HK-2 (cell line): ENCODE measurements around the gene S100A14.
"Not testable (repeated sequence)": the region's sequence is repeated elsewhere in the genome, so short reads cannot be mapped to it uniquely, and the experiment has no call there.

Experiments
- DNase-seq: peaks from one replicate; pipeline ENCODE4 v3.0.0-alpha.2; 2018; ENCODE audit not compliant: unreplicated experiment

The S100A14 gene

DNA sequence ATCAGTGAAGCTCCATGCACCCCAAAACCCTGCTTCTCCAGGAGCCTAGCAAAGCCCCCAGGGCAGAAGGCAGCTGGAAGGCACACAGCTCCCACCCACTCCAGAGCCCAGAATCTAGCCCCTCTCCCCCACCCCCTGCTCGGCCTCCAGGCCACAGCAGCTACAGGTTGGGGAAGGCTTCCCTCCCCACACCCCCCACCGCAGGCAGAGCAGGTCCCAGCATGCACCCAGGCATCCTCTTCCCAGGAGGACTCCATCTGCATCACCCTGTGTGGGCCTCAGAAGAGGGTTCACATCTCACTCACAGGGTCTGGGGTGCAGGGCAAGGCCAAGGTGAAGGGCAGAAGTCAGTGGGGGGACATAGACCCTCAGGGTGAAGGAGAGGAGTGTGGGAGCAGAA, 719 bp downstream of the S100A14 start:
- no peak for DNase-seq

DNA sequence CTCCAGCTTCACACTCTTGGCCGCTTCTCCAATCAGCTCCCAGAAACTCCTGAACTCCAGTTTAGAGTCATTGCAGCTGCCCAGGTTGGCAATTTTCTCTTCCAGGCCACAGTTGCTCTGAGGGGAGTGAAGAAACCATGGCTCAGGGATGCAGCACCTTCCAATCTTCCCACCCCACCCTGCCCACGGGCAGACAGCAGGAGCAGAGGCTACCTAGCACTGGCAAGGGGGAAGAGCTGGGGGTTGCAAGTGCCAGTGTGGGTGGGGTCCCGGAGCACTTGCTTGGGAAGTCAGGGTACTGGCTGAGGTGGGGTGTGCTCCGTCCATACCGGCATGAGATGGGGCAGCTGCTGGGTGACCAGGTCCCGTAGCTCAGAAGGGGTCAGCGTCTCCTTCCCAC, 1.2 kb downstream of the S100A14 start:
- no peak for DNase-seq

DNA sequence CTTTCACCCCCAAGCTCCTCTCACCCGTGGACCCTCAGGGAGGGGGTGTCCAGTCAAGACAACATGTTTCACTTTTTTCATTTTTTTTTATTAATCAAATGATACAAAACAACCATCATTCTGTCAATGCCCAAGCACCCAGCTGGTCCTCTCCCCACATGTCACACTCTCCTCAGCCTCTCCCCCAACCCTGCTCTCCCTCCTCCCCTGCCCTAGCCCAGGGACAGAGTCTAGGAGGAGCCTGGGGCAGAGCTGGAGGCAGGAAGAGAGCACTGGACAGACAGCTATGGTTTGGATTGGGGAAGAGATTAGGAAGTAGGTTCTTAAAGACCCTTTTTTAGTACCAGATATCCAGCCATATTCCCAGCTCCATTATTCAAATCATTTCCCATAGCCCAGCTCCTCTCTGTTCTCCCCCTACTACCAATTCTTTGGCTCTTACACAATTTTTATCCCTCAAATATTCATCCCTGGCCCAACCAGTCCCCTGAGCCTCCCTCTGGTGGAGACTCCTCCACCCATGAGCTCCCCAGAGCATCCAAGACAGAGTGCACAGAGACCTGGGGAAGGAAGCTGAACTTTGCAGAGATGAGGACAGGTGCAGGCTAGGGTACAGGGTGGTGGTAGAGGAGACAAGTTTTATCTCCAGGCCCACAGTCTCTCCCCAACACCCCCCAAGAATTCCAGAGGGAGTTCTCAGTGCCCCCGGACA, 1.8 kb downstream of the S100A14 start:
- no peak for DNase-seq

DNA sequence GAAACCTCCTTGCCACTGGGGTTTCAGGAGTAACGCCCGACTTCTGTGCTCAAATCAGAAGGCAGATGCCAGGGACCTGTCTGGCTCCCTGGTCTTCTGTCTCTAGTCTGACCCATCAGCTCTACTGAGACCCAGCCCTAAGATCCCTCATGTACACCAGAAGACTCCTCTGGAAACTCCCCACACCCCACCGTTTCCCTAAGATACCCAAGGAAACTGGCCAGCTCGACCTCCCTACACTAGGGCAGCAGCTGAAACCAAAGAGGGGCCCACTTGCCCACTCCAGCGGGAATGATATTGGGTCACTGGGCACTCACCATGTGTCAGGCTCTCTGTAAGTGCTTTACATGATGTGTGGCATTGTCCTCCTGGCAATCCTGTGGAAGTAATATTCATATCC, 2.7 kb downstream of the S100A14 start:
- no peak for DNase-seq

DNA sequence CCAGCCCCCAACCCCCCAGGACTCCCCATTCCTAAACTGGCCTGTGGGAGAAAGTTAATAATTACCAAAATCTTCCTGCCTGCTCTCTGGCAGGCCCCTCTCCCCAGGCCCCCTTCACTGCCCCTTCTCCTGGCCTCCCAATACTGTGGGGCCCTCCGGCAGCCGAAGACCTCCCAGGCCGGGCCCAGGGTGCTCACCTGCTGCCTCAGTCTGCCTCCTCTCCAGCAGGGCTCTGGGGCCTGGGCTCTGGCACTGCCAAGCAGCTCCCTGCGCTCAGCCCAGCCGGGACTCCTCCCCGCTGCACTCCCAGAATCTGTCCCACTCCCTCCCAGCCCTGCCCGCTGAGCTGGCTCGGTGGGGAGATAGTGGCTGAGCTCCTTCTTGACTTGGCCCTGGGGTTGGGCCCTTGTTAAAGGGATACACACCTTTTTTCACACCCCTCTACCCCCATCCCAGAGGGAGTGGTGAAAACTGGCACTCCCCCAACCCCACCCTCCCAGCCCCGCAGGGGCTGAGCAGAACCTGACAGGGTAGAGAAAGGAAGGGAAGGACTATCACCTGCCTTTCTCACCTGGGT, 3.3 kb downstream of the S100A14 start, which contains the start of gene S100A16:
S100A16 (minus strand) TSS at position 383 of the 577 bp plus-strand sequence. CDS start 4,986 bp downstream, outside the sequence.
- DNase-seq, result peak; percentile 81

DNA sequence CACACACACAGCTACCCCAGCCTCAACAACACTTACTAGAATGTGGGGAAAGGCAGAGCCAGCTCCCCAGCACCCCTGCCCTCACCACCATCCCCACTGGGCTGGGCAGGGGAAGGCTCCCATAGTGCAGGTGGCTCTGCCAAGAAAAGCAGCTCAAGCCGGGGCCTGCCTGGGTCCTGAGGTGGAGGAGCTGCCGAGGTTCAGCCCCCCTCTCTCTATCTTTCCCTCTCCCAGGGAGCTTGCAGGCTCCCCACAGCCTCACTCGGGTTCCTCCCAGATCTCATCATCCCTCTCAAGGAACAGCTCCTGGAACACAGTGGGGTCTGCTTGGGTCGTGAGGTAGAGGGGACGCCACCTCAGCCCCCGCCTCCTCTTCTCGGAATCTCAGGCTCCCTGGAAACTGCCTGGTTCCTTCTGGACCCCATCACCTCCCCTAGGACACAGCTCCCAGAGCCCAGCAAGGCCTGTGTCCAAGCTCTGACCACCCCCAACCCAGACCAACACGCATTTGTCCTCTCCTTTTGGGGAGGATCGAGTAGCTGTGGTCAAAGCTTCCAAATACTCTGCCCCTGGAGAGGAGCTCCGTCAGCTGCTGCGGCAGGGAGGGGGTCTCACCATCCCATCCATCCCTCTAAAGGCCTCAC, 3.9 kb downstream of the S100A14 start:
- no peak for DNase-seq

DNA sequence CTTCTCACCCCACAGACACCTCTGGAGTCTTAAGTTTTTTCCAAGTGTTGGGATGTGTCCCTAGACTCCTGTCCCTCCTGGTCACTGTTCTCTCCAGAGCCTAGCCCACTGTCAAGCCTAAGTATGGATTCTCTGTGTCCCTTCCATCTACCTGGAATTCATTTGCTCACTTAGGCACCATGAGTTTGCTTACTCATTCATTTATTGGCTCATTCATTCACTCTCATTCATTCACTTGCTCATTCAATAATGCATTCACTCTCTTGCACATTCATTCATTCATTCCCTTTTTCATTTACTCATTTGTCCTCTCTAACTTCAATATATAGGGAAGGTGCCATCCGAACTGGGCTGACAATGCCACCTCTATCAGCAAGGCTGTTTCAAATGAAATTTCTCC, 4.8 kb downstream of the S100A14 start:
- no peak for DNase-seq

DNA sequence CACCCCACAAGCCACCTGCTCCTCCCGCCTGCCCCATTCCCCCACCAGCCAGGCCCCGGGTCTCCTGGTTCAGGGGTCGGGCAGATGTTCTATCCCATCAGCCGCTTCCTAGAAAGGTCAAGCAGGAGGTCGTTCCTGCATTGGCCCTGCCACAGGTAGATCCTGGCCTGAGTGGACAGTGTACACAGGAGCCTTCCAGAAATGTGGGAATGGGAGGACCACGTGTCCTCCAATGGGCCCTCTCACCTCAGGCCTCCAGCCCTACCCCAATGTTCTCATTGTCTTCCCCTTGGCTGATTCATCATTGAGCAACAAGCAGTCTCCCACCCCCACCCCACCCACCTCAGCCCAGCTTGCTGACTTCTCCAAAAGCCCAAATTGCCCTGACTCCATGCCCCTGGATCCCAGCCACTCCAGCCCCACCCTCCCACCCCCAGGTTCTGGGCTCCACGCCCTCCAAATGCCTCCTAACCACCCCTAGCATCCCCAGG, 5.3 kb downstream of the S100A14 start:
- no peak for DNase-seq

DNA sequence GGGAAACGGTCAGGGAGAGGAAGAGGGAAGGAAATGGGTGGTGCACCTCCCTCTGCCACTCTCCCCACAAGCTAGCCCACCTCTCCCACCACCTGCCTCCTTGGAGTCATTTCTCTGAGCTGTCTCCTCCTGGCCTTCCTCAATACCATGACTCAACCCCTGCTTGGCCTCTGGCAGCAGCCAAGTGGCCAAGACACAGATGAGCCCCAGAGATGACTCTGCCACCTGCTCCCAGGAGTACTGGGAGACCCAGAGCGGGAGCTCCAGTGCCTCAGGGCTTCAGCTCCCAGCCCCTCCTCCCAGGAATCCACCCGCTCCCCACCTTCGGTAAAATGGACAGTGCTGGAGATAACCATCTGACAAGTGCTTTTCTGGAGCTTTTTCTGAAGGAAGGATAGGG, 5.8 kb downstream of the S100A14 start:
- no peak for DNase-seq

DNA sequence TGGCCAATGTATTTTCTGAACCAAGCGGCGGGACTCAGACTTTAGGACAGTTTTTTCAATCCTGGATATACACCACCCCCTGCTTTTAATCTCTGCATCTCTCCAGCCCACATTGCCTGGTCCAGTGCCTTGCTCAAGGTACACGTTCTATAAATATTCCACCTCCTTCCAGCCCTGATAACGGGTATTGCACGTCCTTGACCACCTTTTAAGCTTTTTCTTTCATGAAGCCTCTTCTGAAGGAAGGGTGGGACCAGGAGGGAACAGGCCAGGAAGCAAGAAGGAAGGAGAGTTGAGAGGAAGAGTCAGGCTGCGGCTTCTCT, 6.6 kb downstream of the S100A14 start:
- no peak for DNase-seq

DNA sequence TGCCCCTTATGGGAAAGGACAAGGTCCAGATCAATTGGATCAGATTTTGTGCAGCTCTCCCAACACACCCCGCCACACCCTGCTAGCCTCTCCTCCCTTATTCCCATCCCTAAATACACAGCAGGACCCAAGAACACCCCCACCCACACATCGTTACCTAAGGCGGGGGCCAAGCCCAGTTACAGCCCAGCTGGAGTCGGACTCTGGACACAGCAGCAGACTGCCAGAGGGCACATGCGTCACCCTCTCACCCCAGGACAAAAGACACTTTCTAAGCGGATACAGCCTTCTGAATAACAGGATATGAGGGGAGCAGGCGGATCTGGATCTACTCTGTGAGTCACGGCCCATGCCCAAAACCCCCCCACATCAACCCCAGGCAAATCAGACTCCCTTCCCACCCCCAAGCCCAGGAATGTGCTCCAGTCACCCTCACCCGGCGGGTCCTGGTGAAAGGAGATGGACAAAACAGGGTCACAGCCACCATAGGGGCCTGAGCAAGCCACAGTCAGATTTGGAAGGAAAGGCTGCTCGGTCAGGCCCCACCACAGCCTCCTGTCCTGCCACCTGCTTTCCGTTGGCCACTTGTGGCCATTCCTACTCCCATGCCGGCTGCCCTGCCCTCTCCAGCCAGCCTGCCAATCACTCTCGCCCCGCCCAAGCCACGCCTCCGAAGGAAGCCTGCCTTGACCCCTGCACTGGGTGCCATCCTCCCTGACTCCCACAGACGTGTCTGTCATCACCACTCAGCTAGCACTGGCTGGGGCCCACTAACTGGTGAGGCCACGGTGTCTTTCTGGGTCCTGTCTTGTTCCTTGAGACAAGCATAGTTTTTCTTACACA, 7.2 kb downstream of the S100A14 start:
- DNase-seq, result peak; percentile 93

DNA sequence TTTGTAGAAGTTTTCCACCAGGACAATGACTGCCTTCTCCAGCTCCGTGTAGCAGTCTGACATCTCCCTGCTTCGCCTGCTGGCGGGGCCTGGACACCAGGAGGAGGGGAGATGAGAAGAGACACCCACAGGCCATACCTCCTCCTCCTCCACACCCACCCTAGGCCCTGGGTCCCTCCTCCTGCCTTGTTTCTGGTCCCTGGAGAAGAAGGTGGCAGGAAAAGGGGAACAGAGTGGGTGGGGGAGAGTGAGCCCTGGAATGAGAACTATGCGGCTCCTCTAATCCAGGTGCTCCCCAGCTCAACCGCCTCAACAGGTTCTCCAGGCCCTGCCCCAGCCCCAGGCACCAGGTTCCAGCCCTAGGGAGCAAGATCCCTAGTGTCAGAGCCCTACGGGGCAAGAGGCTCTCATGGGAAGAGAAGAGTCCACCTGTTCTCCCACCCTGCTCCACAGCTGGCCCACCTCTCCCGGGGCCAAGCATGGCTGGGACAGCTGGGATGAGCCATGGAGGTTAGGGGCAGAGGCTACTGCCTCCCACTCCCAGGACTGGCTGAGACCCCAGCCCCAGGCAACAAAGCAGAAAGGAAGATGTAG, 7.9 kb downstream of the S100A14 start:
- no peak for DNase-seq

DNA sequence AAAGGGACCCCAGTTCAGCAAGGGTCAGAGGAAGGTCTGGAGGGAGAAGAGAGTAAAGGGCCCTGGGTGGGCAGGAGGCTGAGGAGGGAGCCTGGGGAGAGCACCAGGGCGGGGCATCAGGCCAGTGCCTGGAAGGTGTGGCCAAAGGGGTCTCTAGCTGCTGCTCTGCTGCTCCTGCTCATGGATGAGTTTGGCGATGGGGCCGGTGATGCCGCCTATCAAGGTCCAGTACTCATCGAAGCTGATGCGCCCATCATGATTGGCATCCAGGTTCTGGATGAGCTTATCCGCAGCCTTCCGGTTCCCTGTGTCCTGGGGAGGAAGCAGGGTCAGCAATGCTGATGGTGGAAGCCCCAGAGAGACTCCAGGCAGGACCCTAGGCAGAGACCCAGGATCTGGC, 8.7 kb downstream of the S100A14 start:
- DNase-seq, result no peak

DNA sequence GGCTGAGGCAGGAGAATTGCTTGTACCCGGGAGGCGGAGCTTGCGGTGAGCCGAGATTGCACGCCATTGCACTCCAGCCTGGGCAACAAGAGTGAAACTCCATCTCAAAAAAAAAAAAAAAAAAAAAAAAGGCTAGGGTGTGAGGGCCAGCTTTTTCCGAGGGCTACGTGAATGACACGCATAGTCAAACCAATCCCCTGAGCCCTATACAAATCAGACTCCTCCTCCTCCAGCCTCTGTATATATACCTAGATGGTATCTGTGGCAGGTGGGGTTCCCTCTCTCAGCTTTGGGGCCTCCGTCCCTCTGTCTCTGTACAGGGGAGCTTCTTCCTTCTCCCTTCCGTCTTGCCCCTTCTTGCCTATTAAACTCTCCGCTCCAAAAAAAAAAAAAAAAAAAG, 9.9 kb downstream of the S100A14 start:
- no peak for DNase-seq

DNA sequence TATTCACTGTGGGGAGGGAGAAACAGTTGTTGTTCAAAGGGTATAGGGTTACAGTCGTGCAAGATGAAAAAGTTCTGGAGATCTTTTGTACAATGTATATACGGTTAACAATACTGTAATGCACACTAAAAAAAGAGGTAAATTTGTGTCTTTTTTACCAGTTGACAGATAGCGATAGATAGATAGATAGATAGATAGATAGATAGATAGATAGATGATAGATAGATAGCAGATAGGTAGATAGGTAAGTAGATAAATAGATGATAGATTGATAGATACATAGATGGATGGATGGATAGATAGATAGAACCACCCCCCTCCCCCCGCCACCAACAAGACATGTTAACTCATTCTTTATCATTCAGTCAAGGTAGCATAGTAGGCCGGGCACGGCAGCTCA, 13.4 kb downstream of the S100A14 start:
- no peak for DNase-seq

DNA sequence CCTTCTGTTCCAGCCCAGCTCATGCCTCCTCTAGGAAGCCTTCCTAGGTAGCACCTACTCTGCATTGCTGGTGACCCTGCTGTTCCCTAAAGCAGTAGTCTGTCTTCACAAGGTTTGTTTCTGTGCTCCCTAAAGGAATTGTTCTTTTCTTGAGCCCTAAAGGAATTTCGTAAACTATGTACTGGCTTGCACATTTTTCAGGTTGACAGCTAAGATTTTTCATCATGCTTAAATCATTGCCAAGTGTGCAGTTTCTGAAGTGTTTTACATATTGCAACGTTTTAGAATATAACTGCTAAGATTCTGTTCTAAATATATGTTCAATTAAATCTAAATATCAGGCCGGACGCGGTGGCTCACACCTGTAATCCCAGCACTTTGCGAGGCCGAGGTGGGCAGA, 16.3 kb downstream of the S100A14 start:
- no peak for DNase-seq

DNA sequence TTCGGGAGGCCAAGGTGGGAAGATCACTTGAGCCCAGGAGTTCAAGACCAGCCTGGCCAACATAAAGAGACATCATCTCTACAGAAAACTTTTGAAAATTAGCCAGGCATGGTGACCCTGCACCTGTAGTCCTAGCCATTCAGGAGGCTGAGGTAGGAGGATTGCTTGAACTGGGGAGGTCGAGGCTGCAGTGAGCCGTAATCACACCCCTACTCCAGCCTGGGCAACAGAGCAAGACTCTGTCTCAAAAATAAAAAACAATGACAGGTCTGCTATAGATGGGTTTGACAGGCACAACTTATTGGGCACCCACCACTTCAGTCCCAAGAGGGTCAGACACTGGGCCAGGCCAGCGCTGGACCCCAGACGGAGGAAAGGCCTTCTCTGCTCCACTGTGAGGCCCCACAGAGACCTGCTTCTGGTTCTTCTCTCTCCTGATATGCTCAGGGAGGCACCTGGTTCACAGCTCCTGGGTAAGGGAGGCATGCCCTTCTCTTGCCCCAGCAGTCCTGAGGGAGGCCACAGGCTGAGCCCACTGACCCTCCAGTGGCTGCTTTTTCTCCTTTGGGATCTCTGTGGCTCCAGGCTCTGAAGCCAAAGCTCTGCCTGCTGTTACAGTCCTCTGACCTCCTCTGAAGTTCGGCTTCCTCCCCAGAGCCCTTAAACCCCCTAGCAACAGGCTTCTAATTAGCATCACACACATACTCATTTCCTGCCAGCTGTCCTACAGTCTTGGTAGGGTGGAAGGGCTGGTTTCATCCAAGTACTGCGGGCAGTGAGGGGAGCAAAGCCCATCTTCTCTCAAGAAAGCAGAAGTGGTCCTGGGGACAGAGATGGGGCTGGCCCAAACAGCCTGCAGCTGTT, 17.6 kb downstream of the S100A14 start:
- no peak for DNase-seq

DNA sequence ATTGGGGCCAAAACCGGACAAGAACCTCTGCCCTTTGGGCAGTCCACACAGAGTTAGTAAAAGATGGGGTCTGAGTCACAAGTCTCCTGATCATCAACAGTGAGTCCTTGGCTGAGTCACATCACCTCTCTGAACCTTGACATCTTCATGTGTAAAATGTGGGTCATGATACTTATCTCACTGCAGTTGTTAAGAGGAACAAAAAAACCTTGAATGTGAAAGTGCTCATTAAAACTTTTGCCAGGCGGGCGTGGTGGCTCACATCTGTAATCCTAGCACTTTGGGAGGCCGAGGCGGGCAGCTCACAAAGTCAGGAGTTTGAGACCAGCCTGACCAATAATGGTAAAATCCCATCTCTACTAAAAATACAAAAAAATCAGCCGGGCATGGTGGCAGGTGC, 18.9 kb downstream of the S100A14 start:
- no peak for DNase-seq

DNA sequence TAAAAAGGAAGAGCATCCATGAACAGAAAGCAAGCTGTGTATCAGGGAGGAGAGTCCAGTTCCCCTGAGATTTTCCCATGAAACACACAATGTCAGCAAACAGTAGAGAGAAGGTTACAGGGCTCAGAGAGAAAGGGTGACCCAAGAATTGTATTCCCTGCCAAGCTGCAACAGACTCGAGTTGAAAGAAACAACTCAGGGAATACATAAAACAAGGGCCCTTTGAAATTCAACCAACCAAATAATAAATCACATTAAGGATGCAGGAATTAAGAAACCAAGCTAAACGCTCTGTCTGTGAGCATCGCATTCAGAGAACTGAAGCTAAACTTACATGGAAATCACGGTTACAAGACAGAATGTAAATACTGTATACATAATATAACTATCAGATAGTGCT, 23.4 kb downstream of the S100A14 start:
- no peak for DNase-seq

DNA sequence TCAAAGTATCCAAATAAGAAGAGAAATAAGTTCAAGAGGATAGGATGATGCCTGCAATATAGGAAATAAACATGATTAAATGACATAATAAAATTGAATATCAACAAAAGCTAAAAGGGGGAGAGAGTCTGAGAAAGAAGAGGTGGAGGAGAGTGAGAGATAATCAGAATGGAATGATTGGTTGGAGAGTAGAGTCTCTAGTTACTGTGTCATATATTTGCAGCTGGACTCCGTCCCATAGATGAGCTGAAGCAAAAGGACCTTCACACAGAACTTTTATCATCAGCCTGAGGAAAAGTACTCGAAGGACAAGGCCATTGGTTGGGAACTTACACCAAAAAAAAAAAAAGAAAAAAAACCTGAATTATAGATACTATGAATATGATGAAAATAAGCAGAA, 27.6 kb downstream of the S100A14 start:
- no peak for DNase-seq

DNA sequence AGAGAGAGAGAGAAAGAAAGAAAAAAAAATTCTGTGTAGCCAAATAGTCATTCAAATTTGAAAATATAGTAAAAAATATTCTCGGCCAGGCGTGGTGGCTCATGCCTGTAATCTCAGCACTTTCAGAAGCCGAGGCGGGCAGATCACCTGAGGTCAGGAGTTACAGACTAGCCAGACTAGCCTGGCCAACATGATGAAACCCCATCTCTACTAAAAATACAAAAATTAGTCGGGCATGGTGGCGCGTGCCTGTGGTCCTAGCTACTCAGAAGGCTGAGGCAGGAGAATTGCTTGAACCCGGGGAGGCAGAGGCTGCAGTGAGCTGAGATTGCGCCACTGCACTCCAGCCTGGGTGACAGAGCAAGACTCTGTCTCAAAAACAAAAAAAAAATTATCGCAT, 28.1 kb downstream of the S100A14 start:
- not testable (repeated sequence) for DNase-seq
